HCT116 (cell line): ENCODE measurements around the gene LRRC4C. TPM values are rescaled to one million over a fixed set of nuclear protein-coding genes. Genes with fewer than 3 reads are reported as not detected.

Experiments
- ATAC-seq: fragments of 200-7000 bp; cut with Tn5 transposase; 2 replicates; pipeline ENCODE4 v1.9.1; 2020; ENCODE audit warnings: mild to moderate bottlenecking, moderate library complexity
- BruUV-seq: library from RNA; stranded (reverse); fragments of 400-500 nt; replicated peaks from 2 replicates; lab custom pipeline; 2021; lab: Mats Ljungman, UMichigan
- CTCF ChIA-PET: fragments of 300-600 bp; sonication (Branson Sonifier 250); formaldehyde crosslinking; loops from one replicate; lab custom pipeline; 2021; ENCODE audit warnings: antibody characterized with exemption; lab: Charles Lee
- POLR2A ChIA-PET: fragments of 300-600, 350-600 bp; sonication (Branson Sonifier 250); formaldehyde crosslinking; loops from one replicate; lab custom pipeline; 2021; ENCODE audit warnings: antibody characterized with exemption; lab: Charles Lee
- RAD21 ChIA-PET, 2 experiments: fragments of 300-600 bp; sonication (Branson Sonifier 250); formaldehyde crosslinking; loops; one replicate each; lab custom pipeline; 2023; ENCODE audit warnings: low total read pairs in 2 of 2; ENCODE audit not compliant: uncharacterized antibody in 2 of 2, unreplicated experiment in 2 of 2, low non-redundant PET in 1 of 2; lab: Charles Lee
- DNase-seq: peaks from one replicate; pipeline ENCODE4 v3.0.0-alpha.2; 2010; ENCODE audit warnings: low read depth, low spot score
- H2AFZ ChIP-seq: fragments of 200-600 bp; shearing (Covaris generic), sonication (generic); 2 replicates; pipeline ENCODE4 v1.6.1; 2017; ENCODE audit warnings: low read depth, mixed run types, mixed read lengths, antibody characterized with exemption, low read length; ENCODE audit not compliant: poor library complexity, severe bottlenecking
- H3K27ac ChIP-seq: 2 replicates; pipeline ENCODE4 v1.5.1; 2012; ENCODE audit warnings: low read depth, low read length
- H3K27me3 ChIP-seq: fragments of 200-600 bp; sonication (generic); 2 replicates; pipeline ENCODE4 v1.6.1; 2016; ENCODE audit warnings: mixed run types, low read length, mixed read lengths; ENCODE audit not compliant: insufficient read depth
- H3K36me3 ChIP-seq, 2 experiments: fragments of 200-500 bp in 1 of 2; fragments of 200-600 bp in 1 of 2; sonication (Bioruptor generic) in 1 of 2; sonication (generic) in 1 of 2; 2 replicates each; pipeline versions ENCODE4 v1.5.1 to v1.6.1; 2014 to 2016; ENCODE audit warnings: low read length in 2 of 2, inconsistent platforms in 1 of 2, mixed read lengths in 1 of 2, mixed run types in 1 of 2; ENCODE audit not compliant: insufficient read depth in 2 of 2, control insufficient read depth in 1 of 2
- H3K4me1 ChIP-seq, 2 experiments: fragments of 200-600 bp in 1 of 2; sonication (generic) in 1 of 2; 2 replicates each; pipeline versions ENCODE4 v1.5.1 to v1.6.1; 2012 to 2017; ENCODE audit warnings: low read length in 2 of 2, inconsistent platforms in 1 of 2, mild to moderate bottlenecking in 1 of 2, mixed read lengths in 1 of 2, mixed run types in 1 of 2, moderate library complexity in 1 of 2; ENCODE audit not compliant: insufficient read depth in 2 of 2, control insufficient read depth in 1 of 2
- H3K4me2 ChIP-seq: fragments of 200-600 bp; sonication (generic); 2 replicates; pipeline ENCODE4 v1.6.1; 2017; ENCODE audit warnings: mixed run types, low read length, mixed read lengths
- H3K4me3 ChIP-seq, 2 experiments: fragments of 200-600 bp in 1 of 2; sonication (generic) in 1 of 2; replicated peaks in 1 of 2; 2 replicates each; pipeline ENCODE4 v1.5.1; 2011 to 2016; ENCODE audit warnings: low read length in 2 of 2, control low read depth in 1 of 2, low read depth in 1 of 2, mild to moderate bottlenecking in 1 of 2, mixed read lengths in 1 of 2, mixed run types in 1 of 2
- H3K79me2 ChIP-seq: fragments of 200-600 bp; sonication (generic); 2 replicates; pipeline ENCODE4 v1.6.1; 2017; ENCODE audit warnings: mild to moderate bottlenecking, mixed run types, low read length, moderate library complexity, mixed read lengths; ENCODE audit not compliant: insufficient read depth
- H3K9ac ChIP-seq: fragments of 200-600 bp; sonication (generic); 2 replicates; pipeline ENCODE4 v1.6.1; 2016; ENCODE audit warnings: low read length, mixed read lengths
- H3K9me2 ChIP-seq: fragments of 200-600 bp; sonication (generic), shearing (Covaris generic); 2 replicates; pipeline ENCODE4 v1.6.1; 2017; ENCODE audit warnings: mixed run types, mild to moderate bottlenecking, moderate library complexity; ENCODE audit not compliant: insufficient read depth
- H3K9me3 ChIP-seq, 2 experiments: fragments of 200-500 bp in 1 of 2; fragments of 200-600 bp in 1 of 2; sonication (Bioruptor generic) in 1 of 2; sonication (generic) in 1 of 2; 2 replicates each; pipeline ENCODE4 v1.6.1; 2014 to 2017; ENCODE audit warnings: low read length in 2 of 2, mixed read lengths in 2 of 2, inconsistent platforms in 1 of 2, low read depth in 1 of 2, mild to moderate bottlenecking in 1 of 2, mixed run types in 1 of 2, moderate library complexity in 1 of 2; ENCODE audit not compliant: control insufficient read depth in 1 of 2, insufficient read depth in 1 of 2
- H4K20me1 ChIP-seq: fragments of 200-600 bp; sonication (generic), shearing (Covaris generic); 2 replicates; pipeline ENCODE4 v1.6.1; 2017; ENCODE audit warnings: mixed run types, mild to moderate bottlenecking, moderate library complexity; ENCODE audit not compliant: insufficient read depth
- CBX3 ChIP-seq: IDR thresholded peaks from 2 replicates; pipeline ENCODE4 v1.6.1; 2012; ENCODE audit warnings: low read depth
- CEBPB ChIP-seq: IDR thresholded peaks from 2 replicates; pipeline ENCODE4 v1.6.1; 2012; ENCODE audit warnings: low read depth
- EGR1 ChIP-seq: IDR thresholded peaks from 2 replicates; pipeline ENCODE4 v1.6.1; 2012; ENCODE audit warnings: low read depth
- ELF1 ChIP-seq: IDR thresholded peaks from 2 replicates; pipeline ENCODE4 v1.6.1; 2012; ENCODE audit warnings: low read depth, borderline replicate concordance
- EZH2 ChIP-seq: fragments of 200-600 bp; sonication (generic); IDR thresholded peaks from 2 replicates; pipeline ENCODE4 v1.6.1; 2017; ENCODE audit warnings: antibody characterized with exemption, mixed run types
- EZH2phosphoT487 ChIP-seq: fragments of 200-600 bp; IDR thresholded peaks from 2 replicates; pipeline ENCODE4 v1.6.1; 2018; ENCODE audit warnings: antibody characterized with exemption, borderline replicate concordance
- FOSL1 ChIP-seq: IDR thresholded peaks from 2 replicates; pipeline ENCODE4 v1.6.1; 2012; ENCODE audit warnings: low read depth
- JUND ChIP-seq: IDR thresholded peaks from 2 replicates; pipeline ENCODE4 v1.6.1; 2012
- MAX ChIP-seq: IDR thresholded peaks from 2 replicates; pipeline ENCODE4 v1.6.1; 2012
- POLR2A ChIP-seq: IDR thresholded peaks from 2 replicates; pipeline ENCODE4 v1.7.0; 2011; ENCODE audit warnings: borderline replicate concordance; ENCODE audit not compliant: insufficient read depth, insufficient read length; ENCODE audit errors: extremely low read depth
- SIN3A ChIP-seq: IDR thresholded peaks from 2 replicates; pipeline ENCODE4 v1.6.1; 2012; ENCODE audit warnings: low read depth
- YY1 ChIP-seq: IDR thresholded peaks from 2 replicates; pipeline ENCODE4 v1.6.1; 2011; ENCODE audit warnings: low read length, low read depth, moderate library complexity, mild to moderate bottlenecking; ENCODE audit not compliant: insufficient replicate concordance; ENCODE audit errors: extremely low read depth
- ZNF274 ChIP-seq: fragments of 200-500 bp; sonication (Bioruptor generic); IDR thresholded peaks from 2 replicates; pipeline ENCODE4 v1.6.1; 2014; ENCODE audit warnings: mild to moderate bottlenecking, low read depth, low read length, inconsistent platforms
- intact Hi-C: fragments of 100-400 bp; cut with micrococcal nuclease; formaldehyde crosslinking; loops from 2 replicates; pipeline ENCODE4 v1.10.0; 2022
- total RNA-seq: library from RNA; stranded (reverse); gene quantifications from one replicate; pipeline ENCODE4 v1.2.1, GENCODE V29; 2021; ENCODE audit not compliant: unreplicated experiment
- TF ChIP-seq, protein P1 (sequence below): IDR thresholded peaks from 2 replicates; pipeline ENCODE4 v1.6.1; 2012; ENCODE audit warnings: low read depth
- TF ChIP-seq, protein P2 (sequence below), 3 experiments: fragments of 200-600 bp in 1 of 3; sonication (generic) in 1 of 3; IDR thresholded peaks in 2 of 3; conservative IDR thresholded peaks in 1 of 3; 2 replicates each; pipeline ENCODE4 v1.5.1; 2012 to 2017; ENCODE audit warnings: low read depth in 2 of 3, low read length in 2 of 3, antibody characterized with exemption in 1 of 3, borderline replicate concordance in 1 of 3, control low read depth in 1 of 3, mild to moderate bottlenecking in 1 of 3, mixed read lengths in 1 of 3, mixed run types in 1 of 3, moderate library complexity in 1 of 3; ENCODE audit not compliant: insufficient read depth in 1 of 3

Gene LRRC4C
- total RNA-seq, 1 experiment from 2014 or later: not detected

DNA sequence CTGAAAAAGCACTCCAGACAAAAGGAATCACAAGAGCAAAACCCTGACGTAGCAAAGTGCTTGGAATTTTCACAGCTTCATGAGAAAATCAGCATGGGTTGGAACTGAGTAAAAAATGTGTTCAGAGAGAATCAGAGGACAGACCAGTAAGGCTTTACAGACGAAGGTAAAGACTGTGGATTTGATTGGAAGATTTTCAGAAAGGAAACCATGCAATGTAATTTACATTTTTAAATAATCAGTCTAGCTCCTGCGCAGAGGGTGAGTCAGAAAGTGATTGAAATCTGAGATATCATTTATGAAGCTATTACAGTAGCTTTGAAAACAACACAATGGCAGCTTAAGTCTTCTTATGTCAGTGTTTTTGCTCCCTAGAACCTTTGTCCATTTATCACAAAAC, 1122.3 kb downstream of the LRRC4C start:
- H2AFZ ChIP-seq: no peak overlapping the region
- peaks cover 0 to 11% of the 10 kb centered on the region in 2 experiments; a peak in 3 of 4 replicates for H3K9me3 ChIP-seq
- TF ChIP-seq ELF1 (no peak), EGR1 (no peak), EZH2phosphoT487 (no peak), FOSL1 (no peak), MAX (no peak), EZH2 (no peak), ZNF274 (no peak), CEBPB (no peak), JUND (no peak), CBX3 (no peak), SIN3A (no peak), YY1 (no peak), POLR2A (no peak)
- TF ChIP-seq, protein P1, sequence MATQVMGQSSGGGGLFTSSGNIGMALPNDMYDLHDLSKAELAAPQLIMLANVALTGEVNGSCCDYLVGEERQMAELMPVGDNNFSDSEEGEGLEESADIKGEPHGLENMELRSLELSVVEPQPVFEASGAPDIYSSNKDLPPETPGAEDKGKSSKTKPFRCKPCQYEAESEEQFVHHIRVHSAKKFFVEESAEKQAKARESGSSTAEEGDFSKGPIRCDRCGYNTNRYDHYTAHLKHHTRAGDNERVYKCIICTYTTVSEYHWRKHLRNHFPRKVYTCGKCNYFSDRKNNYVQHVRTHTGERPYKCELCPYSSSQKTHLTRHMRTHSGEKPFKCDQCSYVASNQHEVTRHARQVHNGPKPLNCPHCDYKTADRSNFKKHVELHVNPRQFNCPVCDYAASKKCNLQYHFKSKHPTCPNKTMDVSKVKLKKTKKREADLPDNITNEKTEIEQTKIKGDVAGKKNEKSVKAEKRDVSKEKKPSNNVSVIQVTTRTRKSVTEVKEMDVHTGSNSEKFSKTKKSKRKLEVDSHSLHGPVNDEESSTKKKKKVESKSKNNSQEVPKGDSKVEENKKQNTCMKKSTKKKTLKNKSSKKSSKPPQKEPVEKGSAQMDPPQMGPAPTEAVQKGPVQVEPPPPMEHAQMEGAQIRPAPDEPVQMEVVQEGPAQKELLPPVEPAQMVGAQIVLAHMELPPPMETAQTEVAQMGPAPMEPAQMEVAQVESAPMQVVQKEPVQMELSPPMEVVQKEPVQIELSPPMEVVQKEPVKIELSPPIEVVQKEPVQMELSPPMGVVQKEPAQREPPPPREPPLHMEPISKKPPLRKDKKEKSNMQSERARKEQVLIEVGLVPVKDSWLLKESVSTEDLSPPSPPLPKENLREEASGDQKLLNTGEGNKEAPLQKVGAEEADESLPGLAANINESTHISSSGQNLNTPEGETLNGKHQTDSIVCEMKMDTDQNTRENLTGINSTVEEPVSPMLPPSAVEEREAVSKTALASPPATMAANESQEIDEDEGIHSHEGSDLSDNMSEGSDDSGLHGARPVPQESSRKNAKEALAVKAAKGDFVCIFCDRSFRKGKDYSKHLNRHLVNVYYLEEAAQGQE: no peak
- TF ChIP-seq, protein P2, sequence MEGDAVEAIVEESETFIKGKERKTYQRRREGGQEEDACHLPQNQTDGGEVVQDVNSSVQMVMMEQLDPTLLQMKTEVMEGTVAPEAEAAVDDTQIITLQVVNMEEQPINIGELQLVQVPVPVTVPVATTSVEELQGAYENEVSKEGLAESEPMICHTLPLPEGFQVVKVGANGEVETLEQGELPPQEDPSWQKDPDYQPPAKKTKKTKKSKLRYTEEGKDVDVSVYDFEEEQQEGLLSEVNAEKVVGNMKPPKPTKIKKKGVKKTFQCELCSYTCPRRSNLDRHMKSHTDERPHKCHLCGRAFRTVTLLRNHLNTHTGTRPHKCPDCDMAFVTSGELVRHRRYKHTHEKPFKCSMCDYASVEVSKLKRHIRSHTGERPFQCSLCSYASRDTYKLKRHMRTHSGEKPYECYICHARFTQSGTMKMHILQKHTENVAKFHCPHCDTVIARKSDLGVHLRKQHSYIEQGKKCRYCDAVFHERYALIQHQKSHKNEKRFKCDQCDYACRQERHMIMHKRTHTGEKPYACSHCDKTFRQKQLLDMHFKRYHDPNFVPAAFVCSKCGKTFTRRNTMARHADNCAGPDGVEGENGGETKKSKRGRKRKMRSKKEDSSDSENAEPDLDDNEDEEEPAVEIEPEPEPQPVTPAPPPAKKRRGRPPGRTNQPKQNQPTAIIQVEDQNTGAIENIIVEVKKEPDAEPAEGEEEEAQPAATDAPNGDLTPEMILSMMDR (IDR thresholded peaks at IDR 0.05 in 2 of 3, conservative IDR thresholded peaks at IDR 0.05 in 1 of 3; ENCODE audit: borderline replicate concordance in 1 of 3, insufficient read depth in 1 of 3, low read depth in 2 of 3, low read length in 2 of 3): no peak
- no peak overlapping the region for H3K27ac ChIP-seq
- DNase-seq: no peak
- CTCF ChIA-PET: no interaction called here
- H3K9ac ChIP-seq: no peak overlapping the region
- no peaks in the 10 kb centered on the region for H4K20me1 ChIP-seq
- H3K4me3 ChIP-seq: no peak overlapping the region
- no peaks in the 10 kb centered on the region; a peak in 1 of 4 replicates for H3K36me3 ChIP-seq
- H3K4me1 ChIP-seq: no peaks in the 10 kb centered on the region
- H3K9me2 ChIP-seq: no peaks in the 10 kb centered on the region
- RAD21 ChIA-PET: no interaction called here
- POLR2A ChIA-PET: no interaction called here
- no TSS peak for BruUV-seq
- H3K79me2 ChIP-seq: no peaks in the 10 kb centered on the region
- no peak for ATAC-seq
- no peaks in the 10 kb centered on the region for H3K27me3 ChIP-seq
- intact Hi-C loops: no loop called here
- H3K4me2 ChIP-seq: no peak overlapping the region
